Astrocyte (in vitro differentiated cells and primary cell): ENCODE measurements around the gene MTRR. TPM values are rescaled to one million over a fixed set of nuclear protein-coding genes. Genes with fewer than 3 reads are reported as not detected.

ENCODE experiments used
- DNase-seq: peaks from one replicate; pipeline ENCODE4 v3.0.0-alpha.2; 2010; ENCODE audit warnings: low read depth
- FAIRE-seq: peaks from 2 replicates; lab custom pipeline; 2011; peaks lifted over from hg19 to GRCh38; lab: Jason Lieb, UNC
- H2AFZ ChIP-seq: 2 replicates; pipeline ENCODE4 v1.6.0; 2012; ENCODE audit warnings: low read depth, low read length, inconsistent platforms
- H3K27ac ChIP-seq: 2 replicates; pipeline ENCODE4 v1.5.1; 2011; ENCODE audit warnings: low read depth, low read length, inconsistent platforms
- H3K27me3 ChIP-seq: 2 replicates; pipeline ENCODE4 v1.6.0; 2011; ENCODE audit warnings: low read length, inconsistent platforms; ENCODE audit not compliant: insufficient read depth
- H3K36me3 ChIP-seq: 2 replicates; pipeline ENCODE4 v1.5.1; 2011; ENCODE audit warnings: low read length, inconsistent platforms; ENCODE audit not compliant: insufficient read depth
- H3K4me1 ChIP-seq: 2 replicates; pipeline ENCODE4 v1.5.1; 2011; ENCODE audit warnings: low read length, inconsistent platforms; ENCODE audit not compliant: insufficient read depth
- H3K4me2 ChIP-seq: 2 replicates; pipeline ENCODE4 v1.6.0; 2012; ENCODE audit warnings: low read length, inconsistent platforms
- H3K4me3 ChIP-seq: 2 replicates; pipeline ENCODE4 v1.5.1; 2011; ENCODE audit warnings: low read depth, mild to moderate bottlenecking, low read length, inconsistent platforms; ENCODE audit not compliant: insufficient read depth
- H3K79me2 ChIP-seq: 2 replicates; pipeline ENCODE4 v1.6.0; 2012; ENCODE audit warnings: mild to moderate bottlenecking, low read length, inconsistent platforms; ENCODE audit not compliant: insufficient read depth
- H3K9ac ChIP-seq: 2 replicates; pipeline ENCODE4 v1.6.0; 2012; ENCODE audit warnings: mild to moderate bottlenecking, low read length, inconsistent platforms
- H3K9me3 ChIP-seq: 2 replicates; pipeline ENCODE4 v1.5.1; 2012; ENCODE audit warnings: low read depth, mild to moderate bottlenecking, low read length, inconsistent platforms; ENCODE audit not compliant: insufficient read depth
- H4K20me1 ChIP-seq: 2 replicates; pipeline ENCODE4 v1.6.0; 2012; ENCODE audit warnings: low read length, inconsistent platforms; ENCODE audit not compliant: insufficient read depth
- H3K27ac Mint-ChIP-seq: one replicate; pipeline ENCODE4 v1.8.0; 2021; ENCODE audit warnings: mild to moderate bottlenecking, mixed read lengths; ENCODE audit not compliant: unreplicated experiment
- H3K27me3 Mint-ChIP-seq: one replicate; pipeline ENCODE4 v1.8.0; 2021; ENCODE audit warnings: low read depth, mixed read lengths; ENCODE audit not compliant: unreplicated experiment
- H3K36me3 Mint-ChIP-seq: one replicate; pipeline ENCODE4 v1.8.0; 2021; ENCODE audit warnings: low read depth, mixed read lengths; ENCODE audit not compliant: unreplicated experiment
- H3K4me1 Mint-ChIP-seq: one replicate; pipeline ENCODE4 v1.8.0; 2021; ENCODE audit warnings: low read depth, mixed read lengths; ENCODE audit not compliant: unreplicated experiment
- H3K4me3 Mint-ChIP-seq: one replicate; pipeline ENCODE4 v1.8.0; 2021; ENCODE audit warnings: mild to moderate bottlenecking, moderate library complexity, mixed read lengths; ENCODE audit not compliant: unreplicated experiment
- H3K9me3 Mint-ChIP-seq: one replicate; pipeline ENCODE4 v1.8.0; 2021; ENCODE audit warnings: mild to moderate bottlenecking, mixed read lengths; ENCODE audit not compliant: unreplicated experiment
- EZH2 ChIP-seq: IDR thresholded peaks from 2 replicates; pipeline ENCODE4 v1.6.1; 2012; ENCODE audit warnings: mild to moderate bottlenecking, low read length, inconsistent platforms; ENCODE audit not compliant: insufficient read depth
- total RNA-seq: library from RNA; stranded (reverse); gene quantifications from 2 replicates; pipeline ENCODE4 v1.2.1, GENCODE V29; 2021
- TF ChIP-seq, protein P1 (sequence below): IDR thresholded peaks from 2 replicates; pipeline ENCODE4 v1.5.1; 2011; ENCODE audit warnings: low read depth, mild to moderate bottlenecking, inconsistent platforms, low read length, moderate library complexity; ENCODE audit not compliant: insufficient read depth

The MTRR gene
- total RNA-seq, 1 donor from 2014 or later: 32.2 TPM

DNA sequence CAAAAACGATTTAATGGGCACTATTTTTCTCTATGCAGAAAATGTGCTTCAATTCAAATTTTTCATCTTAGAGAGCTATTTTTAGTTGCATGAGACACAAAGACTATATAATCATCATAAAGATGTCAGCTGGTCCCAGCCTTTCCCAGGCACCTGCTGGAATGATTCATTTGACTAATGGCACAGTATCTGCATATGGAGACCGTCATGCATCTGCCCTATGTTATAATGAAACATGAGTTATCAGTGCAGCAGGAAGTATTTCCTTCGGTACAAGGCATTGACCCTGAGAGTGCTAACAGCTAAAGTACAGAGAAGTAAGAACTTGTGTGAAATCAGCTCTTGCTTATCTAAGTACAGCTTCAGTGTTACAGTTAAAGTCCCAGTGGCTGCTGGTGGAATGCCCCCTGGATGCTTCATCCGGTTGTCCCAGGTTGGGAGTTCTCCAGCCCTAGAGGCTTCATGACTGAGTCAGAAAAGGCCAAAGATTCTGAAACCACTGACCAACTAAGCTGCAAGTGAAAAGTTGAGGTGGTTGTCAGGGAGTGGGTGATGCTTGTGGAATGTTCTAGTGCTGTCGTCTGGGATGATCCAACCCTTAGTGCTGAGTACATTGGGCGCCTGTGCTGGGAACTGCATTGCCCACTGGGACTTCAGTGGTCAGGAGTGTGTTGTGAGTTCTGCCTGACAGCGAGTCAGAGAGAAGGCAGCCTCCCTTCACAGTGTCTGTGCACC, 57.2 kb downstream of the MTRR start:
- Histone ChIP-seq H4K20me1 (no peaks in the 10 kb centered on the region), H3K4me3 (no peak overlapping the region), H3K4me2 (peak overlapping the region; percentile 75), H3K36me3 (no peaks in the 10 kb centered on the region), H3K4me1 (peaks cover 13% of the 10 kb centered on the region), H3K27me3 (peaks cover 2% of the 10 kb centered on the region), H2AFZ (peak overlapping the region; percentile 50), H3K9ac (peak overlapping the region; percentile 84), H3K27ac (peak overlapping the region; percentile 95), H3K9me3 (no peaks in the 10 kb centered on the region), H3K79me2 (no peaks in the 10 kb centered on the region)
- Mint-ChIP-seq H3K27ac (peak overlapping the region; percentile 77), H3K4me1 (peaks cover 4% of the 10 kb centered on the region), H3K36me3 (no peaks in the 10 kb centered on the region), H3K4me3 (no peak overlapping the region), H3K27me3 (peaks cover 3% of the 10 kb centered on the region), H3K9me3 (no peaks in the 10 kb centered on the region)
- FAIRE-seq: peak; percentile 67
- TF ChIP-seq EZH2: no peak
- TF ChIP-seq, protein P1, sequence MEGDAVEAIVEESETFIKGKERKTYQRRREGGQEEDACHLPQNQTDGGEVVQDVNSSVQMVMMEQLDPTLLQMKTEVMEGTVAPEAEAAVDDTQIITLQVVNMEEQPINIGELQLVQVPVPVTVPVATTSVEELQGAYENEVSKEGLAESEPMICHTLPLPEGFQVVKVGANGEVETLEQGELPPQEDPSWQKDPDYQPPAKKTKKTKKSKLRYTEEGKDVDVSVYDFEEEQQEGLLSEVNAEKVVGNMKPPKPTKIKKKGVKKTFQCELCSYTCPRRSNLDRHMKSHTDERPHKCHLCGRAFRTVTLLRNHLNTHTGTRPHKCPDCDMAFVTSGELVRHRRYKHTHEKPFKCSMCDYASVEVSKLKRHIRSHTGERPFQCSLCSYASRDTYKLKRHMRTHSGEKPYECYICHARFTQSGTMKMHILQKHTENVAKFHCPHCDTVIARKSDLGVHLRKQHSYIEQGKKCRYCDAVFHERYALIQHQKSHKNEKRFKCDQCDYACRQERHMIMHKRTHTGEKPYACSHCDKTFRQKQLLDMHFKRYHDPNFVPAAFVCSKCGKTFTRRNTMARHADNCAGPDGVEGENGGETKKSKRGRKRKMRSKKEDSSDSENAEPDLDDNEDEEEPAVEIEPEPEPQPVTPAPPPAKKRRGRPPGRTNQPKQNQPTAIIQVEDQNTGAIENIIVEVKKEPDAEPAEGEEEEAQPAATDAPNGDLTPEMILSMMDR: no peak
- DNase-seq: peak; percentile 96

DNA sequence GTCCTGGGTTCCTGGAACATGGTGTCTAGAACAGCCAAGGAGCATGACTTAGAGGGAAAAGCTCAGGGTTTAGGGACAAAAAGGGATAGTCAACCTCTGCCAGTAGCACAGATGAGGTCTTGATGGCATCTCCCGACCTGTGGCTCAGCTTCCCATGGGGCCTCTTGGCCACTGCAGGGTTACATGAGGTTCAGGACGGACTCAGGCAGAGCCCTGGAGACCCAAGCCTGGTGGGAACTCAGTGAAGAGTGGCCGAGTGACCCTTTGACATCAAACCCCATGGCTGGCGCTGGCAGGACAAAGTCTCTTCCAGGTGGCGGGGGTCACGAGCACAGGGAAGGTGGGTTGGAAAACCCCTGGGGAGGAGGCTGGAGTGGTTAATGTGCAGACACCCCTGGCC, 57.8 kb downstream of the MTRR start:
- Histone ChIP-seq H3K4me2 (peak overlapping the region; percentile 75), H3K27me3 (peaks cover 2% of the 10 kb centered on the region), H3K36me3 (no peaks in the 10 kb centered on the region), H3K79me2 (no peaks in the 10 kb centered on the region), H3K4me3 (no peak overlapping the region), H3K9me3 (no peaks in the 10 kb centered on the region), H2AFZ (peak overlapping the region; percentile 50), H3K9ac (peak overlapping the region; percentile 84), H3K27ac (peak overlapping the region; percentile 95), H3K4me1 (peaks cover 13% of the 10 kb centered on the region), H4K20me1 (no peaks in the 10 kb centered on the region)
- peak overlapping the region; percentile 77 for H3K27ac Mint-ChIP-seq
- FAIRE-seq (no peak), DNase-seq (no peak)
- H3K4me3 Mint-ChIP-seq: no peak overlapping the region
- no peaks in the 10 kb centered on the region for H3K36me3 Mint-ChIP-seq
- H3K4me1 Mint-ChIP-seq: peaks cover 4% of the 10 kb centered on the region
- H3K9me3 Mint-ChIP-seq: peaks cover 3% of the 10 kb centered on the region
- TF ChIP-seq, protein P1: no peak
- no peak for TF ChIP-seq EZH2
- peaks cover 3% of the 10 kb centered on the region for H3K27me3 Mint-ChIP-seq
